Pancreas (tissue), 10 donors: Measurements from ENCODE around the gene CACNA1C. TPM values are rescaled to one million over a fixed set of nuclear protein-coding genes. Genes with fewer than 3 reads are reported as not detected.

Source experiments
- ATAC-seq, 4 donors: fragments of 200-7000 bp; cut with Tn5 transposase; one replicate each; pipeline versions ENCODE4 v1.8.0 to v1.9.1; 2020; ENCODE audit warnings: mild to moderate bottlenecking in 4 of 4, moderate library complexity in 4 of 4
- DNase-seq, 6 donors: peaks; one replicate each; pipeline ENCODE4 v3.0.0-alpha.2; 2020
- FAIRE-seq: peaks from 2 replicates; lab custom pipeline; 2012; peaks lifted over from hg19 to GRCh38; lab: Jason Lieb, UNC
- H3K27ac ChIP-seq, 4 donors: fragments of 200-600 bp; sonication (generic); 1 replicate in 3 of 4; 2 replicates in 1 of 4; pipeline versions ENCODE4 v1.5.0 to v1.8.0; 2020
- H3K27me3 ChIP-seq, 4 donors: fragments of 200-600 bp; one replicate each; pipeline ENCODE4 v1.8.0; 2021
- H3K36me3 ChIP-seq, 3 donors: fragments of 200-600 bp; sonication (generic) in 1 of 3; one replicate each; pipeline versions ENCODE4 v1.5.0 to v1.8.0; 2020 to 2021
- H3K4me1 ChIP-seq, 3 donors: fragments of 200-600 bp; one replicate each; pipeline ENCODE4 v1.8.0; 2021
- H3K4me3 ChIP-seq, 4 donors: fragments of 200-600 bp; sonication (generic) in 2 of 4; one replicate each; pipeline versions ENCODE4 v1.5.0 to v1.8.0; 2020 to 2021
- H3K9me3 ChIP-seq, 4 donors: fragments of 200-600 bp; one replicate each; pipeline ENCODE4 v1.8.0; 2021
- WGBS, 2 donors: extraction: QIAGEN DNeasy Blood & Tissue Kit; methylation state at CpG; one replicate each; pipeline ENCODE4 v1.1.7; 2013; 5-methylcytosine and 5-hydroxymethylcytosine counted together
- intact Hi-C, 3 donors: fragments of 100-400 bp; cut with DNase I; formaldehyde crosslinking; loops; one replicate each; pipeline versions ENCODE4 v1.11.1 to v1.14.2; 2022
- polyA plus RNA-seq, 2 donors: library from polyadenylated mRNA; stranded (reverse); fragments of 200-250 nt; gene quantifications; one replicate each; pipeline ENCODE4 v1.2.3, GENCODE V29; 2013
- total RNA-seq, 6 donors: library from RNA; stranded (reverse); fragmentation: NEBNext Ultra II Directional in 4 of 6; extraction: Animal tissue kit (Norgen Biotek cat#: 25700) in 4 of 6; gene quantifications; one replicate each; pipeline versions ENCODE4 v1.2.1 to v1.2.4, GENCODE V29; 2021 to 2023
- TF ChIP-seq, protein P1 (sequence below), 4 donors: fragments of 200-600 bp; sonication (generic) in 3 of 4; IDR thresholded peaks; one replicate each; pipeline versions ENCODE4 v1.5.0 to v1.8.0; 2021; ENCODE audit warnings: antibody characterized with exemption in 4 of 4
- donor health status: healthy with polysubstance abuse.
- donor health status: DM: no; HTN: no; CAD: no; lungs with moderate emphysema.
- donor health status: DM: no; HTN: no; CAD: no.
- donor health status: control.
- donor health status: control.
- donor health status: Bipolar disorder and iron deficiency.
- donor health status: DM: yes; HTN: yes; CAD: no.
- donor health status: DM: no; HTN: no; CAD: no.
- donor health status: DM: no; HTN: no; CAD: no.
- donor health status: DM: yes; HTN: yes; CAD: no.

The CACNA1C gene
- total and polyA plus RNA-seq, 8 donors, result 1.2 to 3.8 (median 2.3) TPM

DNA sequence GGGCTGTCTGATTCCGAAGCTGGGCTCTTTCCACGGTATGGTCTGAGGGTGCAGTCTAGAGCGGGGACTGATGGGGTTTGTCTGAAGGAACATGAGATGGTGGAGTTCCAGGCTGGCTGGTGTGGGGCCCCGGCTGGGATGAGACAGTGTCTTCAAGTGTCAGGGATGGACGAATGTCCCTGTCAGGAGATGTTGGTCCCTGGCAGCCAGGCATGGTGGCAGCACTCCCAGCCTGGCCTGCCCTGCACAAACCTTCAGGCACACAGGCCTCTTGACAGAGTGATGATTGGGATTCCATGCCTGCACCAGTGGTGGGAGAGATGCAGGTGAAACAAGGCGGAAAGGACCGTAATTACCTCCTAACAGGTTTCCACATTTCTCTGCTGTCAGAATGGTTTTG, 221.9 kb downstream of the CACNA1C start:
- Histone ChIP-seq H3K4me3 (no peak overlapping the region), H3K36me3 (no peaks in the 10 kb centered on the region), H3K27me3 (no peaks in the 10 kb centered on the region), H3K4me1 (no peaks in the 10 kb centered on the region), H3K27ac (no peak overlapping the region), H3K9me3 (no peaks in the 10 kb centered on the region)
- TF ChIP-seq, protein P1, sequence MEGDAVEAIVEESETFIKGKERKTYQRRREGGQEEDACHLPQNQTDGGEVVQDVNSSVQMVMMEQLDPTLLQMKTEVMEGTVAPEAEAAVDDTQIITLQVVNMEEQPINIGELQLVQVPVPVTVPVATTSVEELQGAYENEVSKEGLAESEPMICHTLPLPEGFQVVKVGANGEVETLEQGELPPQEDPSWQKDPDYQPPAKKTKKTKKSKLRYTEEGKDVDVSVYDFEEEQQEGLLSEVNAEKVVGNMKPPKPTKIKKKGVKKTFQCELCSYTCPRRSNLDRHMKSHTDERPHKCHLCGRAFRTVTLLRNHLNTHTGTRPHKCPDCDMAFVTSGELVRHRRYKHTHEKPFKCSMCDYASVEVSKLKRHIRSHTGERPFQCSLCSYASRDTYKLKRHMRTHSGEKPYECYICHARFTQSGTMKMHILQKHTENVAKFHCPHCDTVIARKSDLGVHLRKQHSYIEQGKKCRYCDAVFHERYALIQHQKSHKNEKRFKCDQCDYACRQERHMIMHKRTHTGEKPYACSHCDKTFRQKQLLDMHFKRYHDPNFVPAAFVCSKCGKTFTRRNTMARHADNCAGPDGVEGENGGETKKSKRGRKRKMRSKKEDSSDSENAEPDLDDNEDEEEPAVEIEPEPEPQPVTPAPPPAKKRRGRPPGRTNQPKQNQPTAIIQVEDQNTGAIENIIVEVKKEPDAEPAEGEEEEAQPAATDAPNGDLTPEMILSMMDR (IDR thresholded peaks at IDR 0.05), result no peak
- ATAC-seq (no peak), DNase-seq (no peak), FAIRE-seq (no peak)
- WGBS, 2 donors, result 70 to 83% methylated on average over 7 of the region's 7 CpGs
- intact Hi-C loops, result no loop called here

DNA sequence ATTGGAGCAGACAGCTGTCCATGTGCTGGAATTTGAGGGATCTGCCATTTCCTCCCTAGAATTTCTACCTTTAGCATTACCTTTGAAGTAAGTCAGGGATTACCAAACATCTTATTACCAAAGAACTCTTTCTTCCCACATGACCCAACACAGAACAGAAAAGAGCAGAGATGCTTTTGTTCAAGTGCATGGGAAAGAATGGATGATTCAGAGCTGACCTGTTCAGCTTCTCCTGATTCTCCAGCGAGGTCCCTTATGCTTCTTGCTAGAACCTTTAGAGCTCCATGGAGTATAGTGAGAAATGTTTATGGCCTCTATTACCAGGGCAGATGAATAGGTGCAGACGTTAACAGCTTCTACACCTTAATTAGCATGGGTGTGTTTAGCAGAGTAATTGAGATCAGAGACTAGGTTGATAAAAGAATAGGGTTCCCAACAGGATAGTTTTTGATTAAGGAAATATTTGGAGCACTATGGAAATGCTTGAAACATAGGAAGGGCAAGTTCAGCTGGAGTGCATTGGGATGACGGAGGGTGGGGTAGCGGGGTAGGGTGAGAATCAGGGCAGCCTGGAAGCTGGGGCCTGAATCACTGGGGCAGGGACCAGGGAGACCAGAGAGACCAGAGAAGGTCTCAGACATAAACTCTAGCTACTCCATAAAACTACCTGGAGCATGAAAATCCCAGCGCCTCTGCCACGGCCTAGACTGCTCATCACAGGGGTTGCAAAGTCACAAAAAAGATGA, 223.7 kb downstream of the CACNA1C start:
- Histone ChIP-seq H3K4me3 (no peak overlapping the region), H3K4me1 (no peaks in the 10 kb centered on the region), H3K27ac (no peak overlapping the region), H3K36me3 (no peaks in the 10 kb centered on the region), H3K9me3 (no peaks in the 10 kb centered on the region), H3K27me3 (no peaks in the 10 kb centered on the region)
- DNase-seq, result no peak
- FAIRE-seq, result no peak
- TF ChIP-seq, protein P1 (IDR thresholded peaks at IDR 0.05), result no peak
- intact Hi-C loops, result no loop called here
- WGBS, 2 donors, result 73 to 85% methylated on average over 6 of the region's 6 CpGs
- no peak for ATAC-seq

DNA sequence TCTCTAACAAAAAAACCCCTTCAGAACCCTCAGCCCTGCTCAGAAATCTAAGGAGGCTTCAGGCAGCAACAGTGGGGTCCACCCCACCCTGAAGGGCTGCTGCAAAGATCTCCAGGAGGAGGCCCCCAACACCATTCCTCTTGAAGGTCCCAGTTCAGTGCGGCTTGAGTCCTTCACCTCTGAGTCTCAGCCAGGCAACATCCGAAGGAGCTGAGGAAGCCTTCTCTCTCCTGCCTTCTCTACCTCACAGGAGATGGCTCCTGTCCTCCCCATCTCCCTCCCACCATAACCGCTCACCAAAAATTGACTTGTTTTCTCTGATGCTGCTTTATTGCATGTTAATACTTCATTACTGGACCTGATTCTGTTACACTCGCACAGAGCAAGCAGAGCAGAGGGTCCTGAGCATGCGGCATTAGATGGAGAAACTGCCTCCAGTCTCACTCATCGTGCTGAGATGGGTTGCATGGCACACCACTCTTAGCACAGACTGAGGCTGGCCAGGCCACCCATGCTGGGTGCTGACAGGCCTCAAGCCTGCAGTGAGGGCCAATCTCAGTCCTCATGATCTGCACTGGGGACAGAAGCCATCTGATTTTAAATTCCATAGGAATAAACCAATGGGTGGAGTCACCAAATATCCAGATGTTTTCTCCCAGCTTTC, 224.8 kb downstream of the CACNA1C start:
- no peak for FAIRE-seq
- no peaks in the 10 kb centered on the region for H3K9me3 ChIP-seq
- no peaks in the 10 kb centered on the region for H3K36me3 ChIP-seq
- no peaks in the 10 kb centered on the region for H3K4me1 ChIP-seq
- H3K27me3 ChIP-seq, result no peaks in the 10 kb centered on the region
- no peak for ATAC-seq
- DNase-seq, result no peak
- intact Hi-C loops, result no loop called here
- 78 to 80% methylated on average over 6 of the region's 6 CpGs for WGBS, 2 donors
- no peak overlapping the region for H3K4me3 ChIP-seq
- no peak overlapping the region for H3K27ac ChIP-seq
- TF ChIP-seq, protein P1 (IDR thresholded peaks at IDR 0.05), result no peak

DNA sequence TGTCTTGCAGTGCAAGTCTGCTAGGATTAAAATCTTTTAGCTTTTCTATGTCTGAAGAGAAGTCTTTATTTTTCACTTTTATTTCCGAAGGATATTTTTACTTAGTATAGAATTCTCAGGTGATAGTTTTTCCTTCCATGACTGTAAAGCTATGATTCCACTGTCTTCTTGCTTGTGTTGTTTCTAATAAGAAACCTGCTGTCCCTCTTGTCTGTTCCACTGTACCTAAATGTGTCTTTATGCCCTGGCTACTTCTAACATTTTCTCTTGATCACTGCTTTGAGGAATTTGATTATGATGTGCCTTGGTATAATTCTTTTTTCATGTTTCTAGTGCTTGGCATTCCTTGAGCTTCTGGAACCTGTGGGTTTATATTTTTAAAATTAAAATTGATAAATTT, 228.7 kb downstream of the CACNA1C start:
- no peaks in the 10 kb centered on the region for H3K4me1 ChIP-seq
- intact Hi-C loops, result no loop called here
- no peaks in the 10 kb centered on the region for H3K9me3 ChIP-seq
- TF ChIP-seq, protein P1 (IDR thresholded peaks at IDR 0.05), result no peak
- H3K4me3 ChIP-seq, result no peak overlapping the region
- WGBS, 2 donors, result 86 to 93% methylated on average over 1 of the region's 1 CpG
- DNase-seq (no peak), ATAC-seq (no peak), FAIRE-seq (no peak)
- H3K36me3 ChIP-seq, result no peaks in the 10 kb centered on the region
- H3K27me3 ChIP-seq, result no peaks in the 10 kb centered on the region
- H3K27ac ChIP-seq, result no peak overlapping the region

DNA sequence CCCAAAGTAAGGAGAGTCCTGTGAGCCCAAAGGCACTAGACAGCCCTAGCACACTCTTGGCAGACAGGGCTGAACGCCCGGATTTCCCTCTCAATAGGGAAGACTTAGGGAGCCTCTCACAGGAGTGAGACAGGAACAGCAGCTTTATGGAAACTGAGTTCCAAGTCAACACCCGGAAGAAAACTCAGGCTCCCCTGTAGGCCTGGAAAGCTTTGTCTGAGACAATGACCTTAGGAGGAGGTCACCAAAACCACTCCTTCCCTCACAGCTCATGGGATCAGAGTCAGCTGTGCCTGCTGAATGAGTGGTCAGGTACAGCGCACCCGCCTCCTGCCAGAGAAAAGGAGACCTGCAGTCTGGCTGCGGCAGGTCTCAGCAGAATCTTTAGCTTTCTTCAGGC, 229.5 kb downstream of the CACNA1C start:
- intact Hi-C loops, result no loop called here
- 70 to 73% methylated on average over 6 of the region's 6 CpGs for WGBS, 2 donors
- no peak overlapping the region for H3K27ac ChIP-seq
- no peaks in the 10 kb centered on the region for H3K4me1 ChIP-seq
- TF ChIP-seq, protein P1 (IDR thresholded peaks at IDR 0.05), result no peak
- DNase-seq (no peak), FAIRE-seq (no peak), ATAC-seq (no peak)
- H3K9me3 ChIP-seq, result no peaks in the 10 kb centered on the region
- H3K36me3 ChIP-seq, result no peaks in the 10 kb centered on the region
- H3K4me3 ChIP-seq, result no peak overlapping the region
- no peaks in the 10 kb centered on the region for H3K27me3 ChIP-seq
